H1 (cell line): Measurements from ENCODE around the gene TMEM51. TPM values are rescaled to one million over a fixed set of nuclear protein-coding genes. Genes with fewer than 3 reads are reported as not detected.

Experiments used
- CTCF ChIA-PET: fragments of 300-600 bp; sonication (Branson Sonifier 250); formaldehyde crosslinking; loops from one replicate; lab custom pipeline; 2021; ENCODE audit not compliant: partially characterized antibody; lab: Charles Lee
- POLR2A ChIA-PET: fragments of 300-600 bp; sonication (Branson Sonifier 250); formaldehyde crosslinking; loops from one replicate; lab custom pipeline; 2021; ENCODE audit warnings: inconsistent platforms; ENCODE audit not compliant: partially characterized antibody; lab: Charles Lee
- DNase-seq, 2 experiments: peaks; one replicate each; pipeline versions ENCODE4 v3.0.0 to v3.0.0-alpha.2; 2010 to 2022; ENCODE audit warnings: low spot score in 2 of 2, low read depth in 1 of 2, mixed read lengths in 1 of 2
- FAIRE-seq: peaks from 2 replicates; lab custom pipeline; 2011; peaks lifted over from hg19 to GRCh38; lab: Jason Lieb, UNC
- H2AFZ ChIP-seq: 2 replicates; pipeline ENCODE4 v1.8.1; 2012; ENCODE audit warnings: low read length, inconsistent platforms
- H2AK5ac ChIP-seq: 2 replicates; pipeline ENCODE4 v1.6.1; 2013; ENCODE audit warnings: low read depth, low read length
- H2BK120ac ChIP-seq: replicated peaks from 2 replicates; pipeline ENCODE3; 2013; ENCODE audit warnings: low read depth, low read length, inconsistent platforms
- H2BK12ac ChIP-seq: 2 replicates; pipeline ENCODE4 v1.6.1; 2013; ENCODE audit warnings: low read depth, low read length
- H2BK15ac ChIP-seq: 2 replicates; pipeline ENCODE4 v1.6.1; 2013; ENCODE audit warnings: low read length
- H2BK20ac ChIP-seq: 2 replicates; pipeline ENCODE4 v1.6.1; 2013; ENCODE audit warnings: low read length
- H2BK5ac ChIP-seq: 2 replicates; pipeline ENCODE4 v1.6.1; 2013; ENCODE audit warnings: low read depth, low read length
- H3K14ac ChIP-seq: 2 replicates; pipeline ENCODE4 v1.6.1; 2013; ENCODE audit warnings: inconsistent platforms; ENCODE audit not compliant: insufficient read length
- H3K18ac ChIP-seq: 2 replicates; pipeline ENCODE4 v1.6.1; 2013; ENCODE audit warnings: low read length; ENCODE audit errors: extremely low read depth
- H3K23ac ChIP-seq: 2 replicates; pipeline ENCODE4 v1.6.1; 2013; ENCODE audit warnings: inconsistent platforms; ENCODE audit not compliant: insufficient read length
- H3K23me2 ChIP-seq: 2 replicates; pipeline ENCODE4 v1.6.1; 2013; ENCODE audit warnings: low read depth, low read length
- H3K27ac ChIP-seq: 2 replicates; pipeline ENCODE4 v1.6.1; 2011; ENCODE audit warnings: low read depth, low read length, inconsistent platforms
- H3K27me3 ChIP-seq, 4 experiments: replicated peaks in 1 of 4; 1 replicate in 1 of 4; 2 replicates in 3 of 4; pipeline versions ENCODE4 v1.6.1 to v1.8.1; 2011 to 2013; ENCODE audit warnings: low read length in 3 of 4, mild to moderate bottlenecking in 3 of 4, inconsistent platforms in 2 of 4, mixed read lengths in 2 of 4, moderate library complexity in 1 of 4; ENCODE audit not compliant: control insufficient read depth in 3 of 4, insufficient read depth in 3 of 4; ENCODE audit errors: extremely low read depth in 1 of 4
- H3K36me3 ChIP-seq, 4 experiments: 2 replicates each; pipeline versions ENCODE4 v1.6.1 to v1.8.1; 2011 to 2013; ENCODE audit warnings: mild to moderate bottlenecking in 4 of 4, low read length in 3 of 4, moderate library complexity in 2 of 4, control low read depth in 1 of 4, inconsistent platforms in 1 of 4; ENCODE audit not compliant: insufficient read depth in 4 of 4, control insufficient read depth in 2 of 4
- H3K4ac ChIP-seq: replicated peaks from 2 replicates; pipeline ENCODE3; 2013; ENCODE audit warnings: low read length, low read depth, mixed read lengths, inconsistent platforms; ENCODE audit not compliant: insufficient read length
- H3K4me1 ChIP-seq, 4 experiments: replicated peaks in 1 of 4; 1 replicate in 1 of 4; 2 replicates in 3 of 4; pipeline versions ENCODE4 v1.6.1 to v1.8.1; 2011 to 2013; ENCODE audit warnings: low read length in 3 of 4, inconsistent platforms in 2 of 4, mixed read lengths in 1 of 4; ENCODE audit not compliant: insufficient read depth in 4 of 4, control insufficient read depth in 3 of 4
- H3K4me2 ChIP-seq, 2 experiments: 2 replicates each; pipeline versions ENCODE4 v1.6.1 to v1.8.1; 2011 to 2013; ENCODE audit warnings: low read depth in 2 of 2, low read length in 2 of 2, control low read depth in 1 of 2, inconsistent platforms in 1 of 2, mild to moderate bottlenecking in 1 of 2; ENCODE audit not compliant: insufficient read depth in 1 of 2
- H3K4me3 ChIP-seq, 4 experiments: fragments of 200-600, 300-600 bp in 1 of 4; sonication (generic), shearing (Covaris generic), sonication (Bioruptor Twin) in 1 of 4; 2 replicates each; pipeline versions ENCODE4 v1.5.1 to v1.8.1; 2011 to 2016; ENCODE audit warnings: low read length in 4 of 4, low read depth in 3 of 4, control low read depth in 2 of 4, inconsistent platforms in 2 of 4, mild to moderate bottlenecking in 2 of 4, mixed read lengths in 1 of 4, moderate library complexity in 1 of 4; ENCODE audit not compliant: insufficient read depth in 2 of 4; ENCODE audit errors: extremely low read depth in 1 of 4
- H3K56ac ChIP-seq: replicated peaks from 2 replicates; pipeline ENCODE3; 2013; ENCODE audit warnings: low read depth, mild to moderate bottlenecking, mixed read lengths, low read length, inconsistent platforms; ENCODE audit not compliant: insufficient read length
- H3K79me1 ChIP-seq: 2 replicates; pipeline ENCODE4 v1.6.1; 2013; ENCODE audit warnings: low read depth, low read length, control low read depth
- H3K79me2 ChIP-seq, 2 experiments: 2 replicates each; pipeline versions ENCODE4 v1.6.1 to v1.8.1; 2012 to 2013; ENCODE audit warnings: low read length in 2 of 2, mild to moderate bottlenecking in 2 of 2, inconsistent platforms in 1 of 2; ENCODE audit not compliant: insufficient read depth in 2 of 2, control insufficient read depth in 1 of 2
- H3K9ac ChIP-seq, 4 experiments: replicated peaks in 1 of 4; 1 replicate in 1 of 4; 2 replicates in 3 of 4; pipeline versions ENCODE4 v1.6.1 to v1.8.1; 2011 to 2013; ENCODE audit warnings: low read depth in 3 of 4, low read length in 3 of 4, control low read depth in 2 of 4, mild to moderate bottlenecking in 2 of 4, moderate library complexity in 2 of 4, inconsistent platforms in 1 of 4; ENCODE audit errors: extremely low read depth in 1 of 4
- H3K9me3 ChIP-seq, 2 experiments: 2 replicates each; pipeline versions ENCODE4 v1.6.1 to v1.8.1; 2012 to 2013; ENCODE audit warnings: mild to moderate bottlenecking in 2 of 2, moderate library complexity in 2 of 2, control low read depth in 1 of 2, inconsistent platforms in 1 of 2, low read depth in 1 of 2, low read length in 1 of 2, mixed read lengths in 1 of 2; ENCODE audit not compliant: insufficient read depth in 2 of 2
- H4K20me1 ChIP-seq, 2 experiments: replicated peaks in 1 of 2; 2 replicates each; pipeline versions ENCODE3 to v1.8.1; 2011 to 2013; ENCODE audit warnings: inconsistent platforms in 2 of 2, low read length in 2 of 2, mild to moderate bottlenecking in 1 of 2; ENCODE audit not compliant: insufficient read depth in 2 of 2, control insufficient read depth in 1 of 2
- H4K5ac ChIP-seq: 2 replicates; pipeline ENCODE4 v1.6.1; 2013; ENCODE audit warnings: low read length, low read depth, mixed read lengths, inconsistent platforms; ENCODE audit not compliant: insufficient read length
- H4K8ac ChIP-seq: 2 replicates; pipeline ENCODE4 v1.8.0; 2013; ENCODE audit warnings: mild to moderate bottlenecking, moderate library complexity, low read length, inconsistent platforms; ENCODE audit not compliant: insufficient read depth; ENCODE audit errors: extremely low read depth
- H4K91ac ChIP-seq: replicated peaks from 2 replicates; pipeline ENCODE3; 2013; ENCODE audit warnings: low read length, mixed read lengths, inconsistent platforms; ENCODE audit not compliant: insufficient read length
- KDM4A ChIP-seq: IDR thresholded peaks from one replicate; pipeline ENCODE4 v1.7.1; 2012; ENCODE audit warnings: low read depth, mild to moderate bottlenecking, moderate library complexity, low read length, inconsistent platforms; ENCODE audit not compliant: severe bottlenecking
- KDM5A ChIP-seq: fragments of 200-600 bp; IDR thresholded peaks from 2 replicates; pipeline ENCODE4 v1.7.1; 2012; ENCODE audit warnings: mild to moderate bottlenecking, low read length, inconsistent platforms, mixed read lengths
- SIRT6 ChIP-seq: IDR thresholded peaks from one replicate; pipeline ENCODE4 v1.7.1; 2012; ENCODE audit warnings: low read length, inconsistent platforms
- WGBS, 2 experiments: shearing (Covaris generic) in 1 of 2; methylation state at CpG; one replicate each; pipeline versions ENCODE4 v1.1.6 to v1.1.7; 2013 to 2015; ENCODE audit warnings: low lambda C conversion rate in 2 of 2, mixed read lengths in 2 of 2, inconsistent platforms in 1 of 2, low coverage in 1 of 2, missing lambda C conversion rate in 1 of 2; ENCODE audit not compliant: insufficient replicate concordance in 2 of 2, insufficient coverage in 1 of 2, insufficient read length in 1 of 2; ENCODE audit errors: extremely low coverage in 1 of 2, missing lambda C conversion rate in 1 of 2; 5-methylcytosine and 5-hydroxymethylcytosine counted together
- polyA plus RNA-seq, 7 experiments: library from polyadenylated mRNA; depleted of rRNA in 3 of 7; stranded (reverse) in 5 of 7; unstranded in 2 of 7; fragments of >200 nt in 5 of 7; fragments of 200-250 nt in 2 of 7; gene quantifications; 1 replicate in 5 of 7; 2 replicates in 1 of 7; 4 replicates in 1 of 7; pipeline versions ENCODE4 v1.2.1 to v1.2.3, GENCODE V29; 2011 to 2013; ENCODE audit warnings: missing spikeins in 2 of 7, mixed read lengths in 2 of 7
- total RNA-seq: library from RNA; stranded (reverse); fragmentation: NEBNext Ultra II Directional; extraction: Animal tissue kit (Norgen Biotek cat#: 25700); gene quantifications from 2 replicates; pipeline ENCODE4 v1.2.1, GENCODE V29; 2021
- TF ChIP-seq, protein P1 (sequence below): IDR thresholded peaks from 2 replicates; pipeline ENCODE4 v1.6.1; 2011; ENCODE audit warnings: low read length, improper control_type of control experiment

The TMEM51 gene
- total and polyA plus RNA-seq, 2 of the 8 experiments (the other 6 are each of a cell fraction or from before 2014, with no cell fraction given) = 9.9 to 10.7 TPM

DNA sequence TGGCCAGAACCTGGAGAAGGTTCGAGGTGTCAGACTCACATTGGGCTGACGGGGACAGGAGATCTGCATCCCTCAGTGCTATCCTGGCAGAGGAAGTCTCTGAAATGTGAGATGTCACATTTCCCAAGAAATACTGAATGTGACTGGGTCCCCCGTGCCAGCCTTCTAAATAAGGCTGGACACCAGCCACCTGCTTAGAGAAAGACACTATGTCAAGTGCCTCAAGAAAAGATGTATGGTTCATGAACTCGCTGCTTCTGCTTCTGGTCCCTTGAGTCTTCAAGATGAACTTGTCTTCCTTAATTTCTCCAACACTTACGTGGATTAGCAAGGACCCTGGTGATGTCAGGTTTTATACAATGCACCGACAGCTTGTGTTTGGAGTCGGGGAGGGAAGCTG lies 51.4 kb downstream of the TMEM51 start:
- POLR2A ChIA-PET = no interaction called here
- no peak overlapping the region for H3K9ac ChIP-seq
- H3K36me3 ChIP-seq = no peaks in the 10 kb centered on the region
- no peak overlapping the region for H4K5ac ChIP-seq
- H4K20me1 ChIP-seq = peaks cover 0 to 2% of the 10 kb centered on the region in 2 experiments
- H3K27ac ChIP-seq = no peak overlapping the region
- CTCF ChIA-PET = interaction anchor here (1.0 to 2.3 kb wide), 9 partner anchors 10 to 94 kb away, joined by 3 to 10 read pairs (median 6); no protein-coding TSS in a partner anchor
- H3K27me3 ChIP-seq = no peaks in the 10 kb centered on the region
- peak overlapping the region; percentile 53 for H2BK15ac ChIP-seq
- H4K8ac ChIP-seq = no peak overlapping the region
- WGBS, 2 experiments = 84% methylated on average over 7 of the region's 7 CpGs; no CpG with 5 or more reads in 1 of the 2 experiments
- no peak overlapping the region for H3K4ac ChIP-seq
- no peak overlapping the region for H3K4me2 ChIP-seq
- TF ChIP-seq KDM5A (no peak), KDM4A (no peak), SIRT6 (no peak)
- TF ChIP-seq, protein P1, sequence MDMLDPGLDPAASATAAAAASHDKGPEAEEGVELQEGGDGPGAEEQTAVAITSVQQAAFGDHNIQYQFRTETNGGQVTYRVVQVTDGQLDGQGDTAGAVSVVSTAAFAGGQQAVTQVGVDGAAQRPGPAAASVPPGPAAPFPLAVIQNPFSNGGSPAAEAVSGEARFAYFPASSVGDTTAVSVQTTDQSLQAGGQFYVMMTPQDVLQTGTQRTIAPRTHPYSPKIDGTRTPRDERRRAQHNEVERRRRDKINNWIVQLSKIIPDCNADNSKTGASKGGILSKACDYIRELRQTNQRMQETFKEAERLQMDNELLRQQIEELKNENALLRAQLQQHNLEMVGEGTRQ = no peak
- TF ChIP-seq, all 59 proteins: peak for 0
- no peak overlapping the region for H3K56ac ChIP-seq
- peak overlapping the region; percentile 55; the same call in 1 of the 2 replicates for H3K18ac ChIP-seq
- no peak overlapping the region for H2AK5ac ChIP-seq
- FAIRE-seq (no peak), DNase-seq (no peak)
- peak overlapping the region; percentile 52 for H4K91ac ChIP-seq
- peaks cover 0 to 13% of the 10 kb centered on the region in 2 experiments; a peak in 3 of 4 replicates for H3K79me2 ChIP-seq
- no peak overlapping the region for H2AFZ ChIP-seq
- no peaks in the 10 kb centered on the region for H3K9me3 ChIP-seq
- peaks cover 17 to 34% (median 26%) of the 10 kb centered on the region in 4 experiments for H3K4me1 ChIP-seq
- no peak overlapping the region for H3K4me3 ChIP-seq
- H2BK120ac ChIP-seq = no peak overlapping the region
- peaks cover 9% of the 10 kb centered on the region for H3K23me2 ChIP-seq
- peak overlapping the region; percentile 84 for H2BK20ac ChIP-seq
- peak overlapping the region; percentile 37; the same call in 1 of the 2 replicates for H2BK5ac ChIP-seq
- no peak overlapping the region for H3K14ac ChIP-seq
- peak overlapping the region; percentile 72; the same call in 1 of the 2 replicates for H2BK12ac ChIP-seq
- H3K79me1 ChIP-seq = no peaks in the 10 kb centered on the region; the same call in 1 of the 2 replicates
- no peak overlapping the region for H3K23ac ChIP-seq
